OCI-LY1 (cell line): ENCODE measurements around the gene SPINT1.

Source experiments
- H2AFZ ChIP-seq: fragments of 200-600 bp; sonication (generic), shearing (Covaris generic); 2 replicates; pipeline ENCODE4 v1.6.0; 2014; ENCODE audit warnings: antibody characterized with exemption, mild to moderate bottlenecking, low read length
- H3F3A ChIP-seq: fragments of 200-600 bp; sonication (generic), shearing (Covaris generic); 2 replicates; pipeline ENCODE4 v1.6.0; 2014; ENCODE audit warnings: mild to moderate bottlenecking, antibody characterized with exemption, low read length, moderate library complexity; ENCODE audit not compliant: insufficient read depth
- H3K27ac ChIP-seq: fragments of 200-600 bp; sonication (generic); 2 replicates; pipeline ENCODE4 v1.5.1; 2014; ENCODE audit warnings: low read length, mixed run types, mild to moderate bottlenecking, low read depth; ENCODE audit not compliant: poor library complexity, severe bottlenecking
- H3K27me3 ChIP-seq: fragments of 200-600 bp; sonication (generic); 2 replicates; pipeline ENCODE4 v1.6.0; 2014; ENCODE audit warnings: antibody characterized with exemption, mild to moderate bottlenecking, low read length, moderate library complexity; ENCODE audit not compliant: insufficient read depth
- H3K36me3 ChIP-seq: fragments of 200-600 bp; sonication (generic); 2 replicates; pipeline ENCODE4 v1.6.1; 2014; ENCODE audit warnings: mild to moderate bottlenecking, antibody characterized with exemption, low read length, moderate library complexity, mixed read lengths; ENCODE audit not compliant: insufficient read depth
- H3K4me1 ChIP-seq: fragments of 200-600 bp; sonication (generic); 2 replicates; pipeline ENCODE4 v1.5.1; 2014; ENCODE audit warnings: mild to moderate bottlenecking, low read length, moderate library complexity; ENCODE audit not compliant: insufficient read depth, severe bottlenecking
- H3K4me2 ChIP-seq: fragments of 200-600 bp; sonication (generic), shearing (Covaris generic); 2 replicates; pipeline ENCODE4 v1.6.1; 2014; ENCODE audit warnings: low read length
- H3K4me3 ChIP-seq: fragments of 200-600 bp; sonication (generic); 2 replicates; pipeline ENCODE4 v1.5.1; 2014; ENCODE audit warnings: low read length, low read depth, mild to moderate bottlenecking, mixed read lengths; ENCODE audit not compliant: poor library complexity, severe bottlenecking
- H3K79me2 ChIP-seq: fragments of 200-600 bp; shearing (Covaris generic); 2 replicates; pipeline ENCODE4 v1.6.1; 2016; ENCODE audit warnings: mixed run types, low read length, mixed read lengths; ENCODE audit not compliant: insufficient read depth
- H3K9ac ChIP-seq: fragments of 200-600 bp; sonication (generic), shearing (Covaris generic); 2 replicates; pipeline ENCODE4 v1.6.1; 2014; ENCODE audit warnings: mild to moderate bottlenecking, low read length, mixed read lengths
- H3K9me2 ChIP-seq: fragments of 200-600 bp; sonication (generic), shearing (Covaris generic); 2 replicates; pipeline ENCODE4 v1.6.1; 2014; ENCODE audit warnings: low read depth, mild to moderate bottlenecking, low read length, mixed read lengths
- H3K9me3 ChIP-seq: fragments of 200-600 bp; shearing (Covaris generic); 2 replicates; pipeline ENCODE4 v1.6.1; 2014; ENCODE audit warnings: low read length, mixed read lengths
- H4K20me1 ChIP-seq: fragments of 200-600 bp; sonication (generic), shearing (Covaris generic); 2 replicates; pipeline ENCODE4 v1.6.0; 2016; ENCODE audit warnings: mild to moderate bottlenecking, low read length; ENCODE audit not compliant: insufficient read depth
- EZH2 ChIP-seq: fragments of 200-600 bp; sonication (generic), shearing (Covaris generic); IDR thresholded peaks from 2 replicates; pipeline ENCODE4 v1.8.0; 2017; ENCODE audit warnings: borderline replicate concordance, mixed run types, mild to moderate bottlenecking, antibody characterized with exemption, low read length, moderate library complexity, mixed read lengths
- TF ChIP-seq, protein P1 (sequence below): fragments of 200-600 bp; sonication (generic), shearing (Covaris generic); IDR thresholded peaks from 2 replicates; pipeline ENCODE4 v1.5.1; 2017; ENCODE audit warnings: mild to moderate bottlenecking, antibody characterized with exemption, low read length, moderate library complexity, mixed read lengths

The SPINT1 gene

DNA sequence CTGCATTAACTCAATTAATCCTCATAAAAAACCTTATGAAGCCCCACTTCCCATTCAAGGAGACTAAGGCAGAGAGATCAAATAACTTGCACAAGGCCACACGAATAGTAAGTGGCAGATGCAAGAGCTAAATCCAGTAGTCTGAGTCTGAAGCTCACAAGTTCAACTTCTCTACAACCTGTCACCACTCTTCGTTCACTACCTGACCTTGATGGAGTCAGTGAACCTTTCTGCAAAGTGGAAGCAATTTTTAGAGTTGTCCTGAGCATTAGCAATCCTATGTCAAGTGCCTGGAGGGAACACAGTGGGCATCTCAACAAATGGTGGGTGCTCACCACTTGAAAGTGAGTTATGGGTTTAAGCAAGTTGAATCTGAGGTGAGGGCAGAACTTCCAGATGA is 2.1 kb upstream of the SPINT1 start:
- H3K36me3 ChIP-seq, result no peaks in the 10 kb centered on the region
- H3K27ac ChIP-seq, result no peak overlapping the region
- H3K9me2 ChIP-seq, result no peaks in the 10 kb centered on the region
- no peak for TF ChIP-seq EZH2
- TF ChIP-seq, protein P1, sequence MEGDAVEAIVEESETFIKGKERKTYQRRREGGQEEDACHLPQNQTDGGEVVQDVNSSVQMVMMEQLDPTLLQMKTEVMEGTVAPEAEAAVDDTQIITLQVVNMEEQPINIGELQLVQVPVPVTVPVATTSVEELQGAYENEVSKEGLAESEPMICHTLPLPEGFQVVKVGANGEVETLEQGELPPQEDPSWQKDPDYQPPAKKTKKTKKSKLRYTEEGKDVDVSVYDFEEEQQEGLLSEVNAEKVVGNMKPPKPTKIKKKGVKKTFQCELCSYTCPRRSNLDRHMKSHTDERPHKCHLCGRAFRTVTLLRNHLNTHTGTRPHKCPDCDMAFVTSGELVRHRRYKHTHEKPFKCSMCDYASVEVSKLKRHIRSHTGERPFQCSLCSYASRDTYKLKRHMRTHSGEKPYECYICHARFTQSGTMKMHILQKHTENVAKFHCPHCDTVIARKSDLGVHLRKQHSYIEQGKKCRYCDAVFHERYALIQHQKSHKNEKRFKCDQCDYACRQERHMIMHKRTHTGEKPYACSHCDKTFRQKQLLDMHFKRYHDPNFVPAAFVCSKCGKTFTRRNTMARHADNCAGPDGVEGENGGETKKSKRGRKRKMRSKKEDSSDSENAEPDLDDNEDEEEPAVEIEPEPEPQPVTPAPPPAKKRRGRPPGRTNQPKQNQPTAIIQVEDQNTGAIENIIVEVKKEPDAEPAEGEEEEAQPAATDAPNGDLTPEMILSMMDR, result no peak
- no peaks in the 10 kb centered on the region for H3K79me2 ChIP-seq
- H4K20me1 ChIP-seq, result no peaks in the 10 kb centered on the region
- no peaks in the 10 kb centered on the region for H3K27me3 ChIP-seq
- H3K4me1 ChIP-seq, result peaks cover 28% of the 10 kb centered on the region
- H3K4me2 ChIP-seq, result no peak overlapping the region
- H3F3A ChIP-seq, result no peaks in the 10 kb centered on the region
- H3K9ac ChIP-seq, result no peak overlapping the region
- H3K4me3 ChIP-seq, result no peak overlapping the region
- H2AFZ ChIP-seq, result no peak overlapping the region
- no peaks in the 10 kb centered on the region for H3K9me3 ChIP-seq

DNA sequence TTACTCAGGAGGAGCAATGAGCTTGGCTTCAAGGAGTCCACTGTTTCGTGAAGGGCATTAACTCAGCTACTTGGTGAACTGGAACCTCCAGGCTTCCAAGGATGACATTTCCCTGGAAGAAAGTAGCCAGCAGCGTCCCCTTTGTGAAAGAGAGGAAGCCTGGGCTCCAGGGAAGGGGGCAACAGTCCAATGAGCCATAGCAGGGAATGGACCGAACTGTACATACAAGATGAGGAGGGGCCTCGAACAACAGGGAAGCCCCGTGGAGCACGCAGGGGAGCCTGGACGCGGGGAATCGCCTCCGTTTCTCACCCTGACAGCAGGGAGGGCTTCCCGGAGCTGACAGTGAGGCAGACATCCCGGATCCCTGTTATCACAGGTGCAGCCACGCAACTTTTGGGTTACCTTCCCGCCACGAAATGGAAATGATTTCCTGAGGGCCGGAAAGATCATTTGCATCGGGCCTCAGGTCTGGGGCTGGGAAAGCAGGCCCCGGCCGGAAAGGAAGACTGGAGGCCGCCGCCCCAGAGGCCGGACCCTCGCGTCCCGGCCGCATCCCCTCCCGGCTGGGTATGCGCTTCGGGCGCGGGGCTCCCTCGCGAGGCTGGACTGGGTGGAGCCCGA is 475 bp upstream of the SPINT1 start:
- H3K27me3 ChIP-seq, result no peaks in the 10 kb centered on the region
- H3K4me2 ChIP-seq, result peak overlapping the region; percentile 91
- H3K9ac ChIP-seq, result peak overlapping the region; percentile 54; the same call in 1 of the 2 replicates
- no peaks in the 10 kb centered on the region for H3K9me2 ChIP-seq
- no peaks in the 10 kb centered on the region for H3F3A ChIP-seq
- no peak overlapping the region for H3K27ac ChIP-seq
- H3K9me3 ChIP-seq, result no peaks in the 10 kb centered on the region
- H4K20me1 ChIP-seq, result no peaks in the 10 kb centered on the region
- peak overlapping the region; percentile 68 for H3K4me3 ChIP-seq
- no peaks in the 10 kb centered on the region for H3K36me3 ChIP-seq
- peaks cover 37% of the 10 kb centered on the region for H3K4me1 ChIP-seq
- TF ChIP-seq, protein P1, result no peak
- TF ChIP-seq EZH2, result no peak
- H2AFZ ChIP-seq, result no peak overlapping the region; the same call in 1 of the 2 replicates
- no peaks in the 10 kb centered on the region for H3K79me2 ChIP-seq

DNA sequence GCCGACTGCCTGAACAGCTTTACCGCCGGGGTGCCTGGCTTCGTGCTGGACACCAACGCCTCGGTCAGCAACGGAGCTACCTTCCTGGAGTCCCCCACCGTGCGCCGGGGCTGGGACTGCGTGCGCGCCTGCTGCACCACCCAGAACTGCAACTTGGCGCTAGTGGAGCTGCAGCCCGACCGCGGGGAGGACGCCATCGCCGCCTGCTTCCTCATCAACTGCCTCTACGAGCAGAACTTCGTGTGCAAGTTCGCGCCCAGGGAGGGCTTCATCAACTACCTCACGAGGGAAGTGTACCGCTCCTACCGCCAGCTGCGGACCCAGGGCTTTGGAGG is 815 bp downstream of the SPINT1 start:
- Histone ChIP-seq H3K9ac (peak overlapping the region; percentile 70), H3K4me3 (peak overlapping the region; percentile 68), H3K27ac (no peak overlapping the region), H2AFZ (peak overlapping the region; percentile 18; the same call in 1 of the 2 replicates), H3K79me2 (no peaks in the 10 kb centered on the region), H3F3A (no peaks in the 10 kb centered on the region), H3K4me2 (peak overlapping the region; percentile 91), H3K4me1 (peaks cover 37% of the 10 kb centered on the region), H3K9me2 (no peaks in the 10 kb centered on the region), H3K9me3 (no peaks in the 10 kb centered on the region), H4K20me1 (no peaks in the 10 kb centered on the region), H3K27me3 (no peaks in the 10 kb centered on the region), H3K36me3 (no peaks in the 10 kb centered on the region)
- TF ChIP-seq, protein P1, result no peak
- no peak for TF ChIP-seq EZH2
